GM15510 (cell line): ENCODE data around the gene PCDHGA4.
"Not testable (repeated sequence)": the region's sequence is repeated elsewhere in the genome, so short reads cannot be mapped to it uniquely, and the experiment has no call there.

Experiments
- POLR2A ChIP-seq: IDR thresholded peaks from 3 replicates; pipeline ENCODE4 v1.6.1; 2011; ENCODE audit warnings: borderline replicate concordance; ENCODE audit not compliant: insufficient read length; ENCODE audit errors: extremely low read depth

Gene PCDHGA4

GRCh38 chr5:141374627-141375026, 19.8 kb downstream of the PCDHGA4 start:
- no peak for TF ChIP-seq POLR2A

DNA sequence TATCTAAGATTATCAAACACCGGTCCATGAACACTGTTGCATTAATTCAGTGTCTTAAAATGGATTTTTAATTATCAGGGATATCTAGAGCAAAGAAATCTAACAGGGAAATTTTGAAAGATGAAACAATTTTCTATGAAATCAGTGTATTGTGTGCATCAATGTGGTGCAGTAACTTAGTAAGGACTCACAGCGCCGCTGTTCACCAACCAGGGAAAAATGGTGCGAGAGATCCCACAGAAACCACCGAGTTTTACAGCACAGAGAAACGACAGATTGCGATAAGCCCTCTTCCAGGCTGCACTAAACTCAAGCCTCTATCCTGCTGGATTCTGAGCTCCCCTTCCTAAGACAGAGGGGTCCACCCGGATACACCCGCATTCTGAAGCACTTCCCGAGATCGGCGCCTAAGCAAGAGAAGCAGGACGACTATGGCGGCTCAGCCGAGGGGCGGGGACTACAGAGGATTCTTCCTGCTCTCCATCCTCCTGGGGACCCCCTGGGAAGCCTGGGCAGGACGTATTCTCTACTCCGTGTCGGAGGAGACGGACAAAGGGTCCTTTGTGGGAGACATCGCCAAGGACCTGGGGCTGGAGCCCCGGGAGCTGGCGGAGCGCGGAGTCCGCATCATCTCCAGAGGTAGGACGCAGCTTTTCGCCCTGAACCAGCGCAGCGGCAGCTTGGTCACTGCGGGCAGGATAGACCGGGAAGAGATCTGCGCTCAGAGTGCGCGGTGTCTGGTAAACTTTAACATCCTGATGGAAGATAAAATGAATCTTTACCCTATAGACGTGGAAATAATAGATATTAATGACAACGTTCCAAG, 27.9 kb downstream of the PCDHGA4 start, which contains the start of gene PCDHGA7:
TSS of gene PCDHGA7 (plus strand) at position 274 of the 826 bp plus-strand sequence. CDS start at position 432, 158 bp downstream.
- no peak for TF ChIP-seq POLR2A

DNA sequence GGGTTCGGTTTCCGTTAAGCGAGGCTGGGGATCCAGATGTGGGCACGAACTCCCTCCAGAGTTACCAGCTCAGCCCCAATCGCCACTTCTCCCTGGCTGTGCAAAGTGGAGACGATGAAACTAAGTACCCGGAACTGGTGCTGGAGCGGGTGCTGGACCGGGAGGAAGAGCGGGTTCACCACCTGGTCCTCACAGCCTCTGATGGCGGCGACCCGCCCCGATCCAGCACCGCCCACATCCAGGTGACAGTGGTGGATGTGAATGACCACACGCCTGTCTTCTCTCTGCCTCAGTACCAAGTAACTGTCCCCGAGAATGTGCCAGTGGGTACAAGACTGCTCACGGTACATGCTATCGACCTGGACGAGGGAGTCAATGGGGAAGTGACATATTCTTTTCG, 28.5 kb downstream of the PCDHGA4 start:
- no peak for TF ChIP-seq POLR2A

DNA sequence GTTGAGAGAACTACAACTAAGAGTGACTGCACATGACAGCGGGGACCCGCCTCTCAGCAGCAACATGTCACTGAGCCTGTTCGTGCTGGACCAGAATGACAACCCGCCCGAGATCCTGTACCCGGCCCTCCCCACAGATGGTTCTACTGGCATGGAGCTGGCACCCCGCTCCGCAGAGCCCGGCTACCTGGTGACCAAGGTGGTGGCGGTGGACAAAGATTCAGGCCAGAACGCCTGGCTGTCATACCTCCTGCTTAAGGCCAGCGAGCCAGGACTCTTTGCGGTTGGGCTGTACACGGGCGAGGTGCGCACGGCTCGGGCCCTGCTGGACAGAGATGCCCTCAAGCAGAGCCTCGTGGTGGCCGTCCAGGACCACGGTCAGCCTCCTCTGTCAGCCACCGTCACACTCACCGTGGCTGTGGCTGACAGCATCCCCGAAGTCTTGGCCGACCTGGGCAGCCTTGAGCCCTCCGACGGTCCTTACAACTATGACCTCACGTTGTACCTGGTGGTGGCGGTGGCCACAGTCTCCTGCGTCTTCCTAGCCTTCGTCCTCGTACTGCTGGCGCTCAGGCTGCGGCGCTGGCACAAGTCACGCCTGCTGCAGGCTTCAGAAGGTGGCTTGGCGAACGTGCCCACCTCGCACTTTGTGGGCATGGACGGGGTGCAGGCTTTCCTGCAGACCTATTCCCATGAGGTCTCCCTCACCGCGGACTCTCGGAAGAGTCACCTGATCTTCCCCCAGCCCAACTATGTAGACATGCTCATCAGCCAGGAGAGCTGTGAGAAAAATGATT, 29.8 kb downstream of the PCDHGA4 start:
- TF ChIP-seq POLR2A: no peak

DNA sequence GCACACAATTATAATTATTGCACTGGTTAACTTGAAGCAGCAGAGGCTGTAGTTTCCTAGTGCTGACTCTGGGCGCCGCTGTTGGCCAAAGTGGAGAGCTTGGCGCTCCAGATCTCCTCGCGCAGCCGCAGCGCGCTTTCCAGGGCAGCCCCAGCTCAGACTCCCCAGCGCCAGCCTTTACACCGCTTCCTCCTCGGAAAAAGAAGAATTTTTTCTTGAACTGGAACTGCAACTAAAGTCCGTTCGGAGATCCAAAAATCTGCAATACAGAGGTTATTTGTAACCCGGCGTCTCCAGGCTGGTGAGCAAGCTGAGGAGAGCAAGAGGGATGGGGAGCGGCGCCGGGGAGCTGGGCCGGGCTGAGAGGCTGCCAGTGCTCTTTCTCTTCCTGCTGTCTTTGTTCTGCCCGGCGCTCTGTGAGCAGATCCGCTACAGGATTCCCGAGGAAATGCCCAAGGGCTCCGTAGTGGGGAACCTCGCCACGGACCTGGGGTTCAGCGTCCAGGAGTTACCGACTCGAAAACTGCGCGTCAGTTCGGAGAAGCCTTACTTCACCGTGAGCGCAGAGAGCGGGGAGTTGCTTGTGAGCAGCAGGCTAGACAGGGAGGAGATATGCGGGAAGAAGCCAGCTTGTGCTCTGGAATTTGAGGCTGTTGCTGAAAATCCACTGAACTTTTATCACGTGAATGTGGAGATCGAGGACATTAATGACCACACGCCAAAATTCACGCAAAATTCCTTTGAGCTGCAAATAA, 32.9 kb downstream of the PCDHGA4 start, which contains the start of gene PCDHGB4:
TSS of gene PCDHGB4 (plus strand) at position 142 of the 755 bp plus-strand sequence. CDS start at position 329, 187 bp downstream.
- not testable (repeated sequence) for TF ChIP-seq POLR2A

DNA sequence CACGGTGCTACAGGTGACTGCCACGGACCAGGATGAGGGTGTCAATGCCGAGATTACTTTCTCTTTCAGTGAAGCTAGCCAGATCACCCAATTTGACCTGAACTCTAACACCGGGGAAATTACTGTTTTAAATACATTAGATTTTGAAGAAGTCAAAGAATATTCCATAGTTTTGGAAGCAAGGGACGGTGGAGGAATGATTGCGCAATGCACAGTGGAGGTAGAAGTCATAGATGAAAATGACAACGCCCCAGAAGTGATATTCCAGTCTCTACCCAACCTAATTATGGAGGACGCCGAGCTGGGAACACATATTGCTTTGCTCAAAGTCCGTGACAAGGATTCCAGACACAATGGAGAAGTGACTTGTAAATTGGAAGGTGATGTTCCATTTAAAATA, 33.8 kb downstream of the PCDHGA4 start:
- TF ChIP-seq POLR2A: no peak

DNA sequence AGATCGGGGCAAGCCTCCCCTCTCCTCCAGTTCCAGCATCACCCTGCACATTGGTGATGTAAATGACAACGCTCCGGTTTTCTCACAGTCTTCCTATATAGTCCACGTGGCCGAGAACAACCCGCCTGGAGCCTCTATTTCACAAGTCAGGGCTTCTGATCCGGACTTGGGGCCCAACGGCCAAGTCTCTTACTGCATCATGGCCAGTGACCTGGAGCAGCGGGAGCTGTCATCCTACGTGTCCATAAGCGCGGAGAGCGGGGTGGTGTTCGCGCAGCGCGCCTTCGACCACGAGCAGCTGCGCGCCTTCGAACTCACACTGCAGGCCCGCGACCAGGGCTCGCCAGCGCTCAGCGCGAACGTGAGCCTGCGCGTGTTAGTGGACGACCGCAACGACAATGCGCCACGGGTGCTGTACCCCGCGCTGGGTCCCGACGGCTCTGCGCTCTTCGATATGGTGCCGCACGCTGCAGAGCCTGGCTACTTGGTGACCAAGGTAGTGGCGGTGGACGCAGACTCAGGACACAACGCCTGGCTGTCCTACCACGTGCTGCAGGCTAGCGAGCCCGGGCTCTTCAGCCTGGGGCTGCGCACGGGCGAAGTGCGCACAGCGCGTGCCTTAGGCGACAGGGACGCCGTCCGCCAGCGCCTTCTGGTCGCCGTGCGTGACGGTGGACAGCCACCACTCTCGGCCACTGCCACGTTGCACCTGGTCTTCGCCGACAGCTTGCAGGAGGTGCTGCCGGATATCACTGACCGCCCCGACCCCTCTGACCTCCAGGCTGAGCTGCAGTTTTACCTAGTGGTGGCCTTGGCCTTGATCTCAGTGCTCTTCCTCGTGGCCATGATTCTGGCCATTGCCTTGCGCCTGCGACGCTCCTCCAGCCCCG, 34.6 kb downstream of the PCDHGA4 start:
- TF ChIP-seq POLR2A: no peak

DNA sequence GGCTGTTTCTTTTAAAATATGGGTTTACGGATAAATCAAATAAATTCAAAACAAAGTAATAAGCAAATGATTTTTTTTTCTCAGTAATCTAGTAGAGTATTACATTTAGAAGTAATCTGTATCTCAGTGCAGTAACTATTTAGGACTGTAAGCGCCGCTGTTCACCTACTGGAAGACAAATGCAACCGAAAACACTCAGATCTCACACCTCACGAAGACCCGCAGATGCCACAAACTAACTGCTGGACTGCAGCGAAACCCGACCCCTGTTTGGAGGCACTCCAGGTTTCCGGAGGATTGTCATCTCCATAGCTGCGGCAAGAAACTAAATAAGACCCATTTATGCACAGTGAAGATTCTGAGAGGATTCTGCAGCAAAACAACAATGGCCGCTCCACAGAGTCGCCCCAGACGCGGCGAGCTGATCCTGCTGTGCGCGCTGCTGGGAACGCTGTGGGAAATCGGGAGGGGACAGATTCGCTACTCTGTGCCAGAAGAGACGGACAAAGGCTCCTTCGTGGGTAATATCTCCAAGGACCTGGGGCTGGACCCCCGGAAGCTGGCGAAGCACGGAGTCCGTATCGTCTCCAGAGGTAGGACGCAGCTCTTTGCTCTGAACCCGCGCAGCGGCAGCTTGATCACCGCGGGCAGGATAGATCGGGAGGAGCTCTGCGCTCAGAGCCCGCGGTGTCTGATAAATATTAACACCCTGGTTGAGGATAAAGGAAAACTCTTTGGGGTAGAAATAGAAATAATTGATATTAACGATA, 37.8 kb downstream of the PCDHGA4 start, which contains the start of gene PCDHGA8:
TSS of gene PCDHGA8 (plus strand) at position 205 of the 770 bp plus-strand sequence. CDS start at position 386, 181 bp downstream.
- TF ChIP-seq POLR2A: no peak

GRCh38 chr5:141393267-141393666, 38.4 kb downstream of the PCDHGA4 start:
- no peak for TF ChIP-seq POLR2A

DNA sequence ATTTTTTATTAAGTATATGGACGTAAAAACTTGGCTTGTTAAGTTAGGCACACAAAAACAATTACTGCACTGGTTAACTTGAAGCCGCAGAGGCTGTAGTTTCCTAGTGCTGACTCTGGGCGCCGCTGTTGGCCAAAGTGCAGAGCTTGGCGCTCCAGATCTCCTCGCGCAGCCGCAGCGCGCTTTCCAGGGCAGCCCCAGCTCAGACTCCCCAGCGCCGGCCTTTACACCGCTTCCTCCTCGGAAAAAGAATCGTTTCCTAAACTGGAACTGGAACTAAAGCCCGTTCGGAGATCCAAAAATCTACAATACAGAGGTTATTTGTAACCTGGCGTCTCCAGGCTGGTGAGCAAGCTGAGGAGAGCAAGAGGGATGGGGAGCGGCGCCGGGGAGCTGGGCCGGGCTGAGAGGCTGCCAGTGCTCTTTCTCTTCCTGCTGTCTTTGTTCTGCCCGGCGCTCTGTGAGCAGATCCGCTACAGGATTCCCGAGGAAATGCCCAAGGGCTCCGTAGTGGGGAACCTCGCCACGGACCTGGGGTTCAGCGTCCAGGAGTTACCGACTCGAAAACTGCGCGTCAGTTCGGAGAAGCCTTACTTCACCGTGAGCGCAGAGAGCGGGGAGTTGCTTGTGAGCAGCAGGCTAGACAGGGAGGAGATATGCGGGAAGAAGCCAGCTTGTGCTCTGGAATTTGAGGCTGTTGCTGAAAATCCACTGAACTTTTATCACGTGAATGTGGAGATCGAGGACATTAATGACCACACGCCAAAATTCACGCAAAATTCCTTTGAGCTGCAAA, 43.1 kb downstream of the PCDHGA4 start, which contains the start of gene PCDHGB5:
TSS of gene PCDHGB5 (plus strand) at position 192 of the 796 bp plus-strand sequence. CDS start at position 373, 181 bp downstream.
- not testable (repeated sequence) for TF ChIP-seq POLR2A

DNA sequence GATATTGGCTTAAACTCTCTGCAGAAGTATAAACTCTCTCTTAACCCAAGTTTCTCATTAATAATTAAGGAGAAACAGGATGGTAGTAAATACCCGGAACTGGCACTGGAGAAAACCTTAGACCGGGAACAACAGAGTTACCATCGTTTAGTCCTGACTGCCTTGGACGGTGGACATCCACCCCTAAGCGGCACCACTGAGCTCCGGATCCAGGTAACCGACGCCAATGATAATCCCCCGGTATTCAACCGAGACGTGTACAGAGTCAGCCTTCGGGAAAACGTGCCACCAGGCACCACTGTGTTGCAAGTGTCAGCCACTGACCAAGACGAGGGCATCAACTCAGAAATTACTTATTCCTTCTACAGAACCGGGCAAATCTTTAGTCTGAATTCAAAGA, 43.8 kb downstream of the PCDHGA4 start:
- TF ChIP-seq POLR2A: no peak
